ENCODE results near the gene ADGRD2. TPM values are rescaled to one million over a fixed set of nuclear protein-coding genes. Genes with fewer than 3 reads are reported as not detected.

The ADGRD2 gene
- total RNA-seq, 1 experiment from 2014 or later: not detected

- no peak for TF ChIP-seq EZH2 (IDR thresholded peaks at IDR 0.05; ENCODE audit: borderline replicate concordance, low read depth, low read length, poor library complexity, severe bottlenecking)
- no peak for TF ChIP-seq CTCF (conservative IDR thresholded peaks at IDR 0.05; ENCODE audit: low read depth, low read length)
- H3K27me3 ChIP-seq (replicated peaks; ENCODE audit: insufficient read depth, low read depth, low read length, poor library complexity): no peaks in the 10 kb centered on the region
- CTCF ChIA-PET: no interaction called here
- POLR2A ChIA-PET (ENCODE audit: low non-redundant PET): no interaction called here
- intact Hi-C loops (cut with micrococcal nuclease; ENCODE audit: unreplicated experiment): no loop called here
- no peaks in the 10 kb centered on the region for H3K4me1 ChIP-seq (ENCODE audit: insufficient read depth, low read length, poor library complexity, severe bottlenecking)
- no peaks in the 10 kb centered on the region for H3K9me3 ChIP-seq (ENCODE audit: low read depth, low read length, poor library complexity, severe bottlenecking)
- no peak overlapping the region for H3K4me3 ChIP-seq (ENCODE audit: low read depth, low read length, poor library complexity, severe bottlenecking)
- no peak overlapping the region for H3K27ac ChIP-seq (ENCODE audit: low read depth, low read length, poor library complexity, severe bottlenecking)
- no peaks in the 10 kb centered on the region for H3K36me3 ChIP-seq (ENCODE audit: insufficient read depth, low read length, poor library complexity, severe bottlenecking)
- no peak for DNase-seq (ENCODE audit: low spot score)
- BruUV-seq (replicated peaks): no TSS peak
These were observed 21.3 kb upstream of the ADGRD2 start for GRCh38 chr9:124428751-124429529.

GRCh38 chr9:124429530-124429867 is 20.8 kb upstream of the ADGRD2 start:
- no peaks in the 10 kb centered on the region for H3K27me3 ChIP-seq (replicated peaks; ENCODE audit: insufficient read depth, low read depth, low read length, poor library complexity)
- intact Hi-C loops (cut with micrococcal nuclease; ENCODE audit: unreplicated experiment): no loop called here
- H3K4me1 ChIP-seq (ENCODE audit: insufficient read depth, low read length, poor library complexity, severe bottlenecking): no peaks in the 10 kb centered on the region
- no peak overlapping the region for H3K4me3 ChIP-seq (ENCODE audit: low read depth, low read length, poor library complexity, severe bottlenecking)
- CTCF ChIA-PET: no interaction called here
- POLR2A ChIA-PET (ENCODE audit: low non-redundant PET): no interaction called here
- no peaks in the 10 kb centered on the region for H3K9me3 ChIP-seq (ENCODE audit: low read depth, low read length, poor library complexity, severe bottlenecking)
- no peak overlapping the region for H3K27ac ChIP-seq (ENCODE audit: low read depth, low read length, poor library complexity, severe bottlenecking)
- TF ChIP-seq CTCF (conservative IDR thresholded peaks at IDR 0.05; ENCODE audit: low read depth, low read length) (no peak), EZH2 (IDR thresholded peaks at IDR 0.05; ENCODE audit: borderline replicate concordance, low read depth, low read length, poor library complexity, severe bottlenecking) (no peak)
- BruUV-seq (replicated peaks): no TSS peak
- no peak for DNase-seq (ENCODE audit: low spot score)
- H3K36me3 ChIP-seq (ENCODE audit: insufficient read depth, low read length, poor library complexity, severe bottlenecking): no peaks in the 10 kb centered on the region

GRCh38 chr9:124436320-124436719 is 13.9 kb upstream of the ADGRD2 start:
- BruUV-seq (replicated peaks): no TSS peak

More at GRCh38 chr9:124436320-124436719, 13.9 kb upstream of the ADGRD2 start:
- no peaks in the 10 kb centered on the region for H3K36me3 ChIP-seq (ENCODE audit: insufficient read depth, low read length, poor library complexity, severe bottlenecking)
- H3K27me3 ChIP-seq (replicated peaks; ENCODE audit: insufficient read depth, low read depth, low read length, poor library complexity): no peaks in the 10 kb centered on the region
- H3K4me1 ChIP-seq (ENCODE audit: insufficient read depth, low read length, poor library complexity, severe bottlenecking): no peaks in the 10 kb centered on the region
- no peak overlapping the region for H3K27ac ChIP-seq (ENCODE audit: low read depth, low read length, poor library complexity, severe bottlenecking)
- intact Hi-C loops (cut with micrococcal nuclease; ENCODE audit: unreplicated experiment): no loop called here
- DNase-seq (ENCODE audit: low spot score): no peak
- ChIA-PET CTCF (interaction anchor here (0.6 kb wide), 1 partner anchor 101 kb away, joined by 5 read pairs; no protein-coding TSS in a partner anchor), POLR2A (ENCODE audit: low non-redundant PET) (interaction anchor here (0.6 kb wide), 1 partner anchor 29 kb away, joined by 5 read pairs; no protein-coding TSS in a partner anchor)
- H3K4me3 ChIP-seq (ENCODE audit: low read depth, low read length, poor library complexity, severe bottlenecking): no peak overlapping the region
- H3K9me3 ChIP-seq (ENCODE audit: low read depth, low read length, poor library complexity, severe bottlenecking): no peaks in the 10 kb centered on the region
- TF ChIP-seq EZH2 (IDR thresholded peaks at IDR 0.05; ENCODE audit: borderline replicate concordance, low read depth, low read length, poor library complexity, severe bottlenecking) (no peak), CTCF (conservative IDR thresholded peaks at IDR 0.05; ENCODE audit: low read depth, low read length) (no peak)

Measured in A673 (cell line).